GM21825 (cell line): Measurements from ENCODE around the gene TMEM53.
"Not testable (repeated sequence)": the region's sequence is repeated elsewhere in the genome, so short reads cannot be mapped to it uniquely, and the experiment has no call there.

Experiments
- ATAC-seq: cut with Tn5 transposase; IDR thresholded peaks from one replicate; pipeline ENCODE4 v1.9.1; 2021; ENCODE audit warnings: mild to moderate bottlenecking, moderate library complexity; ENCODE audit not compliant: unreplicated experiment

The TMEM53 gene

GRCh38 chr1:44672961-44673674 is 1.2 kb downstream of the TMEM53 start:
- no peak for ATAC-seq

GRCh38 chr1:44672254-44672955 is 1.9 kb downstream of the TMEM53 start:
- ATAC-seq, result no peak

GRCh38 chr1:44670751-44671640 is 3.3 kb downstream of the TMEM53 start:
- no peak for ATAC-seq

GRCh38 chr1:44666719-44667118 is 7.6 kb downstream of the TMEM53 start:
- not testable (repeated sequence) for ATAC-seq

GRCh38 chr1:44664730-44665370 is 9.4 kb downstream of the TMEM53 start:
- no peak for ATAC-seq

- no peak for ATAC-seq
Measured at GRCh38 chr1:44663417-44663816, 10.9 kb downstream of the TMEM53 start.

GRCh38 chr1:44662683-44663030 is 11.6 kb downstream of the TMEM53 start:
- no peak for ATAC-seq

- no peak for ATAC-seq
Measured at GRCh38 chr1:44661781-44662682, 12.2 kb downstream of the TMEM53 start.

- no peak for ATAC-seq
Measured at GRCh38 chr1:44660176-44660575, 14.1 kb downstream of the TMEM53 start.

- no peak for ATAC-seq
Measured at GRCh38 chr1:44659566-44659965, 14.7 kb downstream of the TMEM53 start.

- no peak for ATAC-seq
Measured at GRCh38 chr1:44655609-44656008, 18.7 kb downstream of the TMEM53 start.

- no peak for ATAC-seq
Measured at GRCh38 chr1:44654621-44655187, 19.6 kb downstream of the TMEM53 start.

GRCh38 chr1:44653107-44653964 is 20.9 kb downstream of the TMEM53 start:
- no peak for ATAC-seq

- no peak for ATAC-seq
Measured at GRCh38 chr1:44652445-44653106, 21.7 kb downstream of the TMEM53 start.

GRCh38 chr1:44651069-44651468 is 23.2 kb downstream of the TMEM53 start:
- ATAC-seq, result no peak

GRCh38 chr1:44650159-44650831 is 24.0 kb downstream of the TMEM53 start:
- ATAC-seq, result no peak

GRCh38 chr1:44649788-44650158 is 24.5 kb downstream of the TMEM53 start:
- ATAC-seq, result no peak
